Stimulated activated CD8-positive, alpha-beta memory T cell treated with anti-CD3 and anti-CD28 coated beads, Interleukin-7, amount 100 ng/mL, for 24 hours (primary cell): Measurements from ENCODE around the gene USH2A.

ENCODE experiments used
- DNase-seq: peaks from one replicate; pipeline ENCODE4 v3.0.0-alpha.2; 2020; ENCODE audit warnings: low read depth

Gene USH2A

DNA sequence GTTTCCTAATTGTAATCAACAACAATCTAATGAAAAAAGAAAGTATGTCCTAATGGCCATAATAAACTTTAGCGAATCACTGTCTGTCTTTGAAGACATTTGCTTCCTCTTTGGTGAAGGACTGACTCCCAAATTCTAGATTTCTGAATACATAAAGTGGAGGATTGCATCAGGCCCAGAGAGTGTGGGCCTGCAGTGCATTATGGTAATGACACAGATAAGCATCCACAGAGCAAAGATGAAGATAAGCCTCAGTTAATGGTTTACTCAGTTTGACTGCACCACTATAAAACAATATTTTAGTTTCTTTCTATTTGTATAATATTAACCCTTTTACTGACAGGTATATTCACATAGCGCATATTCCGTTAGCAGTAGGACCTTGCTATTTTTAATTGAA, 490.7 kb downstream of the USH2A start:
- no peak for DNase-seq

DNA sequence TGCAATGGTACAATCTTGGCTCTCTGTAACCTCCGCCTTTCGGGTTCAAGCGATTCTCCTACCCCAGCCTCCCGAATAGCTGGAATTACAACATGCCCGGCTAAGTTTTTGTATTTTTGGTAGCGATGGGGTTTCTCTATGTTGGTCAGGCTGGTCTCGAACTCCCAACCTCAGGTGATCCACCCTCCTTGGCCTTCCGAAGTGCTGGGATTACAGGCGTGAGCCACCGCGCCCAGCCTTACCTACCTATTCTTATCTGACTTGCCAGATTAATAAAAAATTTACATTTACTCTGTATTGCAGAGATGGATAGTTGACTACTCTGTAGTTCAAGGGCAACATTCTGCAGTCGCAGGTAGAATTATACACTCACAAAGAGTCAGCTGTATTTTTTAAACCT, 496.6 kb downstream of the USH2A start:
- DNase-seq = no peak

DNA sequence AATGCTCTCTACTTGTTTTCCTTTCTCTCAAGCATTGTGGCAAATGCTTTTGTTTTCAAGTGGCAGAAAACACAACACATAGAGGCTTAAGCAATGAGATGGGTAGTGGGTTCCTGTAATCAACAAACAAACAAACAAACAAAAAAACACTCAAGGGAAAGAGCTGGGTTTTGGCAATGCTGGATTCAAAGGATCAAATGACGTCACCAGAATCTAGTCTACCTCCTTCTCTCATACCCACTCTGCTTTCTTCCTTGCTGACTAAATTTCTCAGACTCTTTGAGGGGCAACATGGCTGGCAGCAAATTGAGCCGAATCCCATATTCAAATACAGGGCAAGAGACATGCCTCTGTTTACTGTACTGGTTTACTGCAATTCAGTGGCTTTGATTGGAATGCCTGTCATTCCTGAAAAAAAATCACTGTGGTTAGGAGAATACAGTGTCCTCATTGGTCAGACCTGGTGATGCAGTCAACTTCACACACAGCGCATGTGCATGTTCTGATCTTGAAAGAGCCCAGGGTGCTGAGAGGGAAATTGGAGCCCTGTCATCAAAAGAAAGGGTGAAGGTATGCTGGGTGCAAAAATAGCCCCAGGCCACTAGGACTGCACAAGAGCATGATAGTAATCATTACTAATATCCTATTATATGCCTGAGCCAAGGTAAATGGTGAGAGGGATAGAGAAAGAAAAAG, 500.0 kb downstream of the USH2A start:
- DNase-seq = no peak

DNA sequence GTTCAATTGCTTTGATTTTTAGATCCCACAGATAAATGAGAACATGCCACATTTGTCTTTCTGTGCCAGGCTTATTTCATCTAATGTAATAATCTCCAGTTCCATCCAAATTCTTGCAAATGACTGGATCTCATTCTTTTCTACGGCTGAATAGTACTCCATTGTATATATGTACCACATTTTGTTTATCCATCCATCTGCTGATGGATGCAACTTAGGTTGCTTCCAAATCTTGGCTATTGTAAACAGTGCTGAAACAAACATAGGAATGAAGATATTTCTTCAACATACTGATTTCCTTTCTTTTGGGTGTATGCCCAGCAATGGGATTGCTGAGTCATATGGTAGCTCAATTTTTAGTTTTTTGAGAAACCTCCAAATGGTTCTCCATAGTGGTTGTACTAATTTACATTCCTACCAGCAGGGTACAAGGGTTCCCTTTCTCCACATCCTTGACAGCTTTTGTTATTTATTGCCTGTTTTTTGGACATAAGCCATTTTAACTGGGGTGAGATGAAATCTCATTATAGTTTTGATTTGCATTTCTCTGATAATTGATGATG, 511.8 kb downstream of the USH2A start:
- no peak for DNase-seq

DNA sequence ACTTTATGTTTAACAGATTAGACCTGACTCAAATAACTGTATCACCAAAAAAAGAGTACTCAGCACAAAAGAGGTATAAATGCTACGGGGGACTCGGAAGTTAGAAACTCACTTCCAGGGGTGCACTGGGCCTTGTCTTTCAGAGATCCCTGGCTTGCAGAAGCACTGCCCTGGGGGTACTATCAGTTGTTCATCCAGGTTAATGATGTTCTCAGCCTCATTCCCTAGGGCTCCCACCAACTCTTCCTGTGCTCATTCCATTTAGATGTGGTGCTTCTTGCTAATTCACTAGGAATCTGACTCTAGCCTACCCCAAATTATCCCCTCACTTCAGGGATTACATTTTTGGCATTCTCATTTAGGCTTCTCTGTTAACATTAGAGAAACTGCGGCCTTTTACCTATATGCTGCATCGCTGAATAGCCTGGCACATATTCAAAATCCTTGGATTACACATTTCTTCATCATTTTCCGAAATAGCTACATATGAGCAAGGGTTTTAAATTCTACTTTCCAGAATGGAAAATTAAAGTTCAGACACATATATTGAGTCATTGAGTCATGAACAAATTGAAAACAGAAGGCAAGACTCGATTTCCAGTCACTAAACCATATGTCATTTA, 517.6 kb downstream of the USH2A start:
- DNase-seq = no peak

DNA sequence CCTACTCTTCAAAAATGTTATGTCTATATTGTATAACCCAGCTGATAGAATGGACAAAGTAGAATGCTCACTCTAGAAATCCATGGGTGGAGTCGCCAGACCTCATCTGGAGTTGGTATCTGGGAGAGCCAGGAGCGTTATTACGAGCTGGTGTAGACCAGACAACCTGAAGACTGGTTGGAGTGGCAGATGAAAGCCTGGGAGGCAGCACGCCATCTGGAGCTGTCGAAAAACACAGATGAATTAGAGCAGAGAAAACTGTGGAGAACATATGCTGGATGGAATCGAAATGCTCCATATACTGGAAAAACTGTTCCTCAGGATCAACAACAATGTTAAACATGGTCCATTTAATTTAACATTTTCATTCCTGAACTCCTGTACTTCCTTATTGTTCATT, 522.6 kb downstream of the USH2A start:
- no peak for DNase-seq

DNA sequence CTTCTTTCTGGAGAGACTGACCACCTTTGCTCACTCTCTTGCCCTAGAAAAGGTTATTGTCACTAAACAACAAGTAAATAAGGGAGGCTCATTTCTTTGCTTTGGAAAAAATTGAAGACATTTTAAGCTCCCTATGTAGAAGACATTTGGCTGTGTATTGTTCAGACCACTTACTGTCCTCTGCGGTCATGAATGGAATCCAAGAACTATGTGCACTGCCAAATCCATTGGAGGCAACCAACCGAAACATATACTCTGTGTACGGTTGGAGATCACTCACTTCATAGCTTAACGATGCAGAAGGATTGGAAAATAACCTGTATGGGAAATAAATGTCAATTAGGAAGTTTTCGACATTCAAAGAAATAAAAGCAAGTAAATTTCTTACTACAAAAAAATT, 523.3 kb downstream of the USH2A start:
- no peak for DNase-seq

DNA sequence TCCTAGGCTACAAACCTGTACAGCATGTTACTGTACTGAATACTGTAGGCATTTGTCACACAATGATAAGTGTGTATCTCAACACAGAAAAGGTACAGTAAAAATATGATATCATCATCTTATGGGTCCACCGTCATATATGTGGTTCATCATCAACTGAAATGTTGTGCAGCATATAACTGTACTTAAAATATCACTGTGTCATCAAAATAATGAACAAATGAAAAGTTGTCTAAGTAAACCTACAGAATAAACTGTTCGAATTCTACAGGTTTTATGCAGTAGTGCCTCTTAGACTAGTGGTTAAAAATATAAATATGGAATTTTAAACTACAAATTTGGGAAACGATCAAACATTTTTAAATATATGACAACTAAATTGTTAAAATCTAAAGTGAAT, 527.4 kb downstream of the USH2A start:
- no peak for DNase-seq

DNA sequence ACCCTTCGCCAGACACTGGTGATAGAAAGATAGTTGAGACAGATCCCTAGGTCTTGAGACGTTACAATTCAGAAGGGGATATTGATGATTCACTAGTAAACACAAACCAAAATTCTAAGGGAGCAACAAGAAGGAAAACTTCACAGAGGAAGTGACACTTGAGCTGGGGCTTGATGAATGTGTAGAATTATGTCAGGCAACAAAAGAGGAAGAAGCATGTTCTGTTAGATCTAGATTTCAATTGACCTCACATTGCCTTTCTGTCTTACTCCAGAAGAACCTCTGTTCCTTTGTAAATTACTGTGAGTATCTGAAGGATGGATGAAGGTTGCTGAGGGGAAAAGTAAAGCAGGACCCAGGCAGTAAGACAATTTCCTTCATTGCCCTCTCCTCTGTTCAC, 528.0 kb downstream of the USH2A start:
- no peak for DNase-seq

DNA sequence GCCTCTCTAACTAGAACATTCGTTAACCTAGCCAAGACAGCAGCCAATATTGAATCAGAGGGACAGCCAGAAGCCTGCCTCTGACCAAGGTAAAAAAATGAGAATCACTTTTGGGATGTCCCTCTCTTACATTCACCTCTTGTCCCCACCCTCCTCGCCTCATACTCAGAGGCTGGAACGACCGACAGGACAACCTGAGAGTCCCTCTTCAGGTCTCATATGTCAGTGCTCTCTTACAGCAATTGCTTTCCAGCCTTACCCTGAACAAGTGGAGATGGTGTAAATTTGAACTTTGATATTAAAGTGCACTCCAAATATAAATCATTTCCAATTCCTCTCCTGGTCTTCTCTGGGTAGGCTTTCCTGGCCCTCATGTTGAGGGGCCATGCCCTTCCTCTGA, 528.6 kb downstream of the USH2A start:
- DNase-seq = no peak

DNA sequence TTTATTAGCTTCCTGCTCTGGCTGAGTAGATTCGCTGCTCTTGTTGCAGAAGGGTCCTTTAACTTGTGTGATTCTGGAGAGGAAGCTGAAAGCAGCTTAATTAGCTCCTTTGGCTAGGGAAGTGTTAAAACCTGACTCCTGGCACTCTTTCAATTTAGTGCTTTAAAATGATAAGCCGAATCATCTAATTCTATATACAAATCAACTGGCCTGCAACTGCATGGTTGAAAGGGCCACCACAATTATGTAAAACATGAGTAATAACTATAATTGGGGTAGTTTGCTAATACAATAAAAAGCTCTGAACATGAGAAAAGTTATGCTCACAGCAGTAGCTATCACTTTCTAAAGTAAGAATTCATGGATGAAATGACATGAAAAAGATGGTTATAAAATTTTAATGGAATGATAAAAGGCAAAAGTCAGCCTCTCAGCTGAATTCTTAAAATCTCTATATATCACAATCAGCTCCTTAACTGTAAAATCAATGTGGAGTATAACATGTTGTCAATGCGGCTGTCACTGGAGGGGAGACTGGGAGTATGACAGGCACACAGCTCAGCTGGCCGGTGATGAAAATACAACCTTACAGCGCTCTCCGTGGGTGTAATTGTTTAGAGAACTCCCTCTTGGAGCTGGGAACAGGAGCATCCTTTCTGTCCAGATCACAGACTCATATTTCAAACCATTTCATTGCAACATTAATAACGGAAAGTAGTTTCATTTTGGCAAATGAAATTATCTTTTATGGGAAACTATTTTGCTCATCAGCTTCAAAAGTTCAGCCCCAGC, 531.8 kb downstream of the USH2A start:
- DNase-seq = no peak

DNA sequence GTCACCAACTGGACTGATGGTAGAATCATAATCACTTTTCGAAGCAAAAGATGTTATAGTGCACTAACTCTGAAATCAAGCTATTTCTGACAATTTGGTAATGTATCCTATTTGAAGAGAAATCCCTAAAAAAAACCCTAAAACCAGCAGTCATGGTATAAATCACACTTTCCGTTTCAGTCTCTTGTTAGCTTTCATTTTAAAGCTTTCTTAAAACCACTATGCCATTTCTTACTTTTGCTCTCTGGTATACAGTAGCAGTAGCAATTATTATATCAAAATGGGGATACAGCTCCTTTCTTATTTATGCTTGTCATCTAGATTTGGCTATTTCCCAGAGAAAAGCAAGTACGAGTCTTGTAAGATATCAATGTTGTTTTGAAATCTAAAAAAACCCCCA, 532.8 kb downstream of the USH2A start:
- no peak for DNase-seq

DNA sequence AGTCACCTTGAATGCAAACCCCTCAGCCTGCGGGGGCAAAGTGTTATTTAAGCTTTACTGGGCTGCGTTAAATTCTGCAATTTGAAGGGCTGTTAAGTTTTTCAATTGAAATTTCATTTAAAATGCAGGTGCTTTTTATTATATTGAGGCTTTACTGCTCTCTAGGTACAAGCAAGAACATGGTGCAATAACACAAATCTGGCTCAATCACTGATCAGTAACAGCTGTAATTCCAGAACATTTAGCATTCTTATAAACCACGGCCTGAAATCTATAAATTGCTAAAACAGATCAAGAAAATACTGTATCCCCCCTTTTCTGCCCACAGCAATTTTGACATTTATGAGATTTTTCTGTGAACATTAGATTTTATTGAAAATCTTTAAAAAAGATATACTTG, 533.4 kb downstream of the USH2A start:
- no peak for DNase-seq

DNA sequence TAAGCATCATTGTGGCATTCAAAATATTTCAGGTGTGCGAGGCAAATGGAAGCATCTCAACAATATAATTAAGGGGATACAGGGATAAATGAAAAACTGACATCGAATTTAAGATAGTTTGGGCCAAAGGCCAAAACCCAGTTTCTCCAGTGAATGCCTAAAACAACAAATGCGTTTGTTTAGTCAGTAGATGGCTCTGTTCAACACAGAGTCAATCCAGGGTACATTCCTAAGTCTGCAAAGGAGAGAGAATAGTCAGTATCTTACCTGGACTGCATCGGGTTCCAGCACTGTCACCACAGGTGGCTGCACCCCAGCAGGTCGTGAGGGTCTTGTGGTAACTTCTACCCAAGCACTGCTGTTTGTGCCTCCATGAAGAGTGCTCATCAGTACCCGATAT, 535.1 kb downstream of the USH2A start:
- DNase-seq = no peak

DNA sequence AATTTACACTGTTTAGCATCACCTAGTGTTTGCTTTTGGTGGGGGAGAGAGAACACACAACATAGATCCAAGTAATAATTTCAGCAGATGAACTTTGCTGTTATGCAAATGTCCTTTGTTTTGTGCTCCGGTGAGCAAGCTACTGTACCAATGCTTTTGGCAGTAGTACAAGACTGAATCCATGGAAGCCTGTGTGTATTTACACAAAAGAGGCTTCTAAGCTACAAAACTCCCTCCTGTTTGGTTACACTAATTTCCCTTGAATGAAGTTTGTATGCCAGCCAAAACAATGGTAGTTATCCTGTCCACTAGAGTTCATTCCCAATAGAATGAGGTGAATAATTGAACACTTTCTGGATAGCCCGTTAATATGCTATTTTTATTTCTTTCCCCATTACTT, 535.6 kb downstream of the USH2A start:
- DNase-seq = no peak

DNA sequence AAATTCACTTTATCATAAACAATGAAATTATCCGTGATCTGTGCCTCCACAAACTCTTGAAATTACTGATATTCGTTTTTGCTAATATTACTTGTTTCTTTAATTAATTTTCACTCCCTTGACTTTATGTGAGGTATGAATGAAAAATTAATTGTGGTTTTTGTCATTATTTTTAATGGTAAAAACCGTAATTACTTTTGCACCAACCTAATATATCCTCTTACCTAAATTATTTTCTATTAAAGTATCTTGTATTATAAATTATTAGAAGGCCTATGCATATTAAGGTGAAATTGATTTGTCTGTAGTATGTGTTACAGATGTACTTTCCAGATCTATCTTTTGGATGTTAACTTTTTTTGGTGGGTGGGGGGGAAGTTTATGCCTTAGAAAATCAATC, 540.2 kb downstream of the USH2A start:
- no peak for DNase-seq

DNA sequence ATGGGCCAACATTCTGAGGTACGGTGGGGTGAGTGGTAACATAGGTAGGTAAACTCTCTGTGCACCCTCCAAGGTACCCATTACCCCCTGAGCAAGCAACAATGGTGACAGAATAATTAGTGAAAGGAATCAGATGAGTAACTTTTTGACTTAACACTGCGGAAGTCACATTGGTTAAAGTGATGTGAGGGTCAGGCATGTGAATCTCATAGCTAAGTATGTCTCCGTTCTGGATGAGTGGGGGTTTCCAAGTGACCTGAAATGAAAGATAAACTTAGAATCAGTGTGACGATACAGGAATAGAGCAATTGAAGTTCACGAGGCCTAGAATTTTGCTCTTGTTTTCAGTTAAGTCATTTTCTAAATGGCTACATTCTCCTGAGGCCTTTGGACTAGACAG, 544.4 kb downstream of the USH2A start:
- no peak for DNase-seq

DNA sequence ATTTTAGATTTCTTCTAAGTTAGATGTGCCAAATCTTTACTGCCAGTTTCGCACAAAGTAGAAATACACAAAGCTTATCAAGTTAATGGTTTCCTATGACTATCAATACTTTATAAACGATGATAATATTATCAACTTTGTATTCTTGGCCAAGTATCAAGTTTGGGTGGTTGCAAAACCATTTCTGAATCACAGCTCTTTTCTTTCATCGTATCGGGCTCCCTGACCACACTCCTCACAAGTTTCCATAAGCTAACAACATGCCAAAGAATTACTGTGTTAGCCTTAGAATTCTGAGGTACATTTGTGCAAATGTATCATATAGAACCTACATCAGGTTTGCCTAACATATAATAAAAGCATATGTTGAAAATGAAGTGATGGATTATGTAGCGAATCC, 545.1 kb downstream of the USH2A start:
- DNase-seq = no peak

DNA sequence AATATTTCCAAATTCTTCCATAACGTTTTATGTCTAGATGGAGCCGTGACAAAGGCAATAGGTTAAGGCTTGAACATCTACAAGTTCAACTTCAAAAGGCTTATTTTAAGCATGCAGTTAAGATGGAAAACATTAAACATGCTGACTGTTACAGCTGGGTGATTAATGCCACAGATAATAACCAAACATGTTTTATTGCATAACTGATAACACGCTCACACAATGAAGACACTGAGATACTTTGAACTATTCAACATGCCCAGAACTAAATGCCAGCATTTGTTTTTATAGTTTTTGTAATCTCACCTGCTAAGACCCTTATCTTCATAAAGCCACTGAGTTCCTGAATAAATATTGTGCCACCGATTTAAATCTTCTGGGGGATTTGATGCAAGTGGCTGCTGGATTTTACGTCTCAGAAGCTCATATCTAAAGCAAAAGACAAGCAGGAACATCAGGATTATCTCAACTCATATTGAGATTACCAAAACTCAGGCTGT, 545.7 kb downstream of the USH2A start:
- DNase-seq = no peak

DNA sequence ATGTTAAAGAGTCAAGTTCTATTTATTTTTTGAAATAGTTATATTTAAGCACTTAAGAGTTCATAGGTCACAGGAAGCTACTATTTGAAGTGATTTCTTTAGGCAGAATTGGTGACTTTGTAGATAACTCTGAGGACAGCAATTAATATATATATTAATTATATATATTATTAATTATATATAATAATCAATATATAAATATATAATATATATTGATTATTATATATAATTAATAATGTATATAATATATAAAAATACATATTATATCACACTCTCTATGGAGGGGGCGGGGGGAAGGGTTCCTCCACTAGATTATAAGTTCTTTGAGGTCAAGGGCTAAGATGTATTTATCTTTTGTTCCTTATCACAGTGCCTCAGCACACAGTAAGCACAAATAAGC, 547.5 kb downstream of the USH2A start:
- no peak for DNase-seq

DNA sequence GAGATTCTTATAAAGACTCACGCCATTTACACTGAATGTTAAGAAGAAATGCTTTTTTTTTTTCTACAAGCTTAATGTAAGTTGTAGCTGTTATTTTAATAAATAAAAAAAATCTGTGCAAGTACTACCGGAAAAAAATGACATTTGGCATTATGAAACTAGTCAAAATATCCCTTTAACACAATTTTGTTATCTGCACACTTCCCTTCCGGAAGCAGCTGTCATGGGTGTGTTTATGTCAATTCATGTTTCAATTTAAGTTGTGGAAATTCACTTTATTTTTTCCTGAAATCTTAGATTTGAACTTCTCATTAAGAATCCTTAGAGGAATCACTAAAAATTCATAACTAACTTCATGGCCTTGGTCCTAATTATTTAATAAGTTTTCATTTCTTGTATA, 548.0 kb downstream of the USH2A start:
- DNase-seq = no peak

DNA sequence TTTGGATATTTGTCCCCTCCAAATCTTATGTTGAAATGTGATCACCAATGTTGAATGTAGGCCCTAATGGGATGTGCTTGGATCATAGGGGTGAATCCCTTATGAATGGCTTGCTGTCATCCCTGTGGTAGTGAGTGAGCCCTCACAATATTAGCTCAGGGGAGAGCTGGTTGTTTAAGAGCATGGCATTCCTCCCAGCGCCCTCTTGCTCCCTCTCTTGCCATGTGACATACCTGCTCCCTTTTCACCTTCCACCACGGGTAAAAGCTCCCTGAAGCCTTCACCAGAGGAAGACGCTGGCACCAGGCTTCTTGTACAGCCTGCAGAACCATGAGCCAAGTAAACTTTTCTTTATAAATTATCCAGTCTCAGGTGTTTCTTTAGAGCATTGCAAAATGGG, 550.6 kb downstream of the USH2A start:
- DNase-seq = no peak

DNA sequence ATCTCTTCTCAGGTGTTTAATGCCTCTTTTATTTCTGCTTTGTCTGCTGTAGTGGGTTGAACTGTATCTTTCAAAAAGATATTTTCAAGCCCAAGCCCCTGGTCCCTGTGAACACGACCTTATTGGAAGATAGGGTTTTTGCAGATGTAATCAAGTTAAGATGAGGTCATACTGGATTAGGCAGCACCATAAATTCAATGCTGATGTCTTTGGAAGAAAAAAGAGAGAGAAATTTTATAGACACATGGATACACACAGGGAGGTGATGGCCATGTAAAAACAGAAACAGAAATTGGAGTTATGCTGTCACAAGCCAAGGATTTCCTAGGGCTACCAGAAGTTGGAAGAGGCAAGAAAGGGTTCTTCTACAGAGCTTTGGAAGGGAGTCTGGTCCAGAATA, 554.7 kb downstream of the USH2A start:
- DNase-seq = no peak
